ENCODE data around the gene HAUS7. TPM values are rescaled to one million over a fixed set of nuclear protein-coding genes. Genes with fewer than 3 reads are reported as not detected.

Gene HAUS7
- 10 to 100 TPM; 54.4 to 56.3 TPM for total RNA-seq

GRCh38 chrX:153470411-153471363 lies at the start of gene HAUS7:
Gene HAUS7 (minus strand): TSS chrX:153470576. CDS start chrX:153470557, 19 bp downstream.
- H3K4me1 Mint-ChIP-seq: peaks cover 11% of the 10 kb centered on the region
- CTCF ChIA-PET: interaction anchor here (0.6 to 5.3 kb wide), 15 partner anchors 10 to 531 kb away, joined by 3 to 56 read pairs (median 4); no protein-coding TSS in a partner anchor
- peak; percentile 90 for DNase-seq
- ATAC-seq: peak; percentile 87
- peaks cover 5% of the 10 kb centered on the region for H3K27me3 Mint-ChIP-seq
- no peaks in the 10 kb centered on the region for H3K36me3 Mint-ChIP-seq
- peak within 1 kb of the TSS; percentile 82 for H3K4me3 Mint-ChIP-seq
- H3K9me3 Mint-ChIP-seq (ENCODE audit: low read depth): no peaks in the 10 kb centered on the region
- peak within 1 kb of the TSS; percentile 81 for H3K27ac Mint-ChIP-seq

GRCh38 chrX:153519569-153520286 lies 49.4 kb upstream of the HAUS7 start:
- H3K27ac Mint-ChIP-seq: no peak overlapping the region
- no peak for DNase-seq
- no peaks in the 10 kb centered on the region for H3K4me1 Mint-ChIP-seq
- CTCF ChIA-PET: no interaction called here
- H3K9me3 Mint-ChIP-seq (ENCODE audit: low read depth): no peaks in the 10 kb centered on the region
- peaks cover 27% of the 10 kb centered on the region for H3K27me3 Mint-ChIP-seq
- no peak overlapping the region for H3K4me3 Mint-ChIP-seq
- H3K36me3 Mint-ChIP-seq: no peaks in the 10 kb centered on the region
- no peak for ATAC-seq

- H3K4me1 Mint-ChIP-seq: no peaks in the 10 kb centered on the region
- H3K4me3 Mint-ChIP-seq: no peak overlapping the region
- CTCF ChIA-PET: no interaction called here
- H3K9me3 Mint-ChIP-seq (ENCODE audit: low read depth): no peaks in the 10 kb centered on the region
- DNase-seq (no peak), ATAC-seq (no peak)
- H3K27me3 Mint-ChIP-seq: peaks cover 27% of the 10 kb centered on the region
- H3K36me3 Mint-ChIP-seq: no peaks in the 10 kb centered on the region
- no peak overlapping the region for H3K27ac Mint-ChIP-seq
Observed at GRCh38 chrX:153517946-153518834, 47.8 kb upstream of the HAUS7 start.

GRCh38 chrX:153517423-153517822 lies 47.0 kb upstream of the HAUS7 start, which contains the start of gene ATP2B3:
Gene ATP2B3 (plus strand): TSS chrX:153517642. CDS start chrX:153536248, 18,606 bp downstream.
- Mint-ChIP-seq H3K9me3 (ENCODE audit: low read depth) (no peaks in the 10 kb centered on the region), H3K36me3 (no peaks in the 10 kb centered on the region), H3K4me3 (no peak within 1 kb of the TSS), H3K27me3 (peaks cover 27% of the 10 kb centered on the region), H3K4me1 (no peaks in the 10 kb centered on the region), H3K27ac (no peak within 1 kb of the TSS)
- DNase-seq: no peak
- no peak for ATAC-seq
- CTCF ChIA-PET: no interaction called here

- Mint-ChIP-seq H3K27ac (no peak overlapping the region), H3K4me3 (no peak overlapping the region), H3K9me3 (ENCODE audit: low read depth) (no peaks in the 10 kb centered on the region), H3K4me1 (no peaks in the 10 kb centered on the region), H3K36me3 (no peaks in the 10 kb centered on the region), H3K27me3 (peaks cover 24% of the 10 kb centered on the region)
- CTCF ChIA-PET: no interaction called here
- DNase-seq (no peak), ATAC-seq (no peak)
Observed at GRCh38 chrX:153516073-153516472, 45.7 kb upstream of the HAUS7 start.

GRCh38 chrX:153515435-153515834 lies 45.1 kb upstream of the HAUS7 start:
- CTCF ChIA-PET: no interaction called here
- H3K9me3 Mint-ChIP-seq (ENCODE audit: low read depth): no peaks in the 10 kb centered on the region
- no peak for ATAC-seq
- no peaks in the 10 kb centered on the region for H3K36me3 Mint-ChIP-seq
- H3K27me3 Mint-ChIP-seq: peaks cover 21% of the 10 kb centered on the region
- no peak overlapping the region for H3K4me3 Mint-ChIP-seq
- no peak overlapping the region for H3K27ac Mint-ChIP-seq
- H3K4me1 Mint-ChIP-seq: no peaks in the 10 kb centered on the region
- DNase-seq: no peak

- Mint-ChIP-seq H3K27me3 (peaks cover 18% of the 10 kb centered on the region), H3K36me3 (no peaks in the 10 kb centered on the region), H3K4me3 (no peak overlapping the region), H3K4me1 (no peaks in the 10 kb centered on the region), H3K9me3 (ENCODE audit: low read depth) (no peaks in the 10 kb centered on the region), H3K27ac (no peak overlapping the region)
- DNase-seq (no peak), ATAC-seq (no peak)
- CTCF ChIA-PET: no interaction called here
Observed at GRCh38 chrX:153514259-153514658, 43.9 kb upstream of the HAUS7 start.

GRCh38 chrX:153513265-153513664 lies 42.9 kb upstream of the HAUS7 start:
- CTCF ChIA-PET: no interaction called here
- H3K9me3 Mint-ChIP-seq (ENCODE audit: low read depth): no peaks in the 10 kb centered on the region

GRCh38 chrX:153512501-153512893 lies 42.1 kb upstream of the HAUS7 start:
- CTCF ChIA-PET: no interaction called here
- no peak overlapping the region for H3K4me3 Mint-ChIP-seq
- peaks cover 11% of the 10 kb centered on the region for H3K27me3 Mint-ChIP-seq
- H3K9me3 Mint-ChIP-seq (ENCODE audit: low read depth): no peaks in the 10 kb centered on the region
- ATAC-seq (no peak), DNase-seq (no peak)
- no peak overlapping the region for H3K27ac Mint-ChIP-seq
- H3K4me1 Mint-ChIP-seq: peaks cover 1% of the 10 kb centered on the region
- no peaks in the 10 kb centered on the region for H3K36me3 Mint-ChIP-seq

More at GRCh38 chrX:153513265-153513664, 42.9 kb upstream of the HAUS7 start:
- DNase-seq: no peak
- H3K36me3 Mint-ChIP-seq: no peaks in the 10 kb centered on the region
- no peak for ATAC-seq
- peaks cover 12% of the 10 kb centered on the region for H3K27me3 Mint-ChIP-seq
- no peaks in the 10 kb centered on the region for H3K4me1 Mint-ChIP-seq
- no peak overlapping the region for H3K27ac Mint-ChIP-seq
- no peak overlapping the region for H3K4me3 Mint-ChIP-seq

GRCh38 chrX:153511784-153512500 lies 41.6 kb upstream of the HAUS7 start:
- no peak overlapping the region for H3K4me3 Mint-ChIP-seq
- CTCF ChIA-PET: no interaction called here
- ATAC-seq (no peak), DNase-seq (no peak)
- H3K36me3 Mint-ChIP-seq: no peaks in the 10 kb centered on the region
- peaks cover 5% of the 10 kb centered on the region for H3K4me1 Mint-ChIP-seq
- peaks cover 8% of the 10 kb centered on the region for H3K27me3 Mint-ChIP-seq
- H3K9me3 Mint-ChIP-seq (ENCODE audit: low read depth): no peaks in the 10 kb centered on the region
- no peak overlapping the region for H3K27ac Mint-ChIP-seq

GRCh38 chrX:153510383-153510782 lies 40.0 kb upstream of the HAUS7 start:
- Mint-ChIP-seq H3K27ac (no peak overlapping the region), H3K4me3 (no peak overlapping the region), H3K9me3 (ENCODE audit: low read depth) (no peaks in the 10 kb centered on the region), H3K4me1 (peaks cover 5% of the 10 kb centered on the region), H3K36me3 (no peaks in the 10 kb centered on the region), H3K27me3 (no peaks in the 10 kb centered on the region)
- DNase-seq (no peak), ATAC-seq (no peak)
- CTCF ChIA-PET: interaction anchor here (1.0 kb wide), 1 partner anchor 569 kb away, joined by 3 read pairs; no protein-coding TSS in a partner anchor

- no peak for ATAC-seq
- no peaks in the 10 kb centered on the region for H3K9me3 Mint-ChIP-seq (ENCODE audit: low read depth)
- no peak overlapping the region for H3K27ac Mint-ChIP-seq
- CTCF ChIA-PET: interaction anchor here (3.4 to 4.8 kb wide), 2 partner anchors 38 to 48 kb away, joined by 13 to 56 read pairs; partner anchors contain the start of gene HAUS7
- DNase-seq: no peak
- no peak overlapping the region for H3K4me3 Mint-ChIP-seq
- H3K4me1 Mint-ChIP-seq: peaks cover 5% of the 10 kb centered on the region
- H3K27me3 Mint-ChIP-seq: no peaks in the 10 kb centered on the region
- H3K36me3 Mint-ChIP-seq: no peaks in the 10 kb centered on the region
Observed at GRCh38 chrX:153509592-153509991, 39.2 kb upstream of the HAUS7 start.
